ENCODE data around the gene CCDC127.
"Not testable (repeated sequence)": the region's sequence is repeated elsewhere in the genome, so short reads cannot be mapped to it uniquely, and the experiment has no call there.

CCDC127 gene

GRCh38 chr5:201672-202071, 16.3 kb downstream of the CCDC127 start:
- DNase-seq (ENCODE audit: low read depth): no peak
- H3K4me3 ChIP-seq (ENCODE audit: low read depth, low read length): no peak overlapping the region
- TF ChIP-seq, protein P1, sequence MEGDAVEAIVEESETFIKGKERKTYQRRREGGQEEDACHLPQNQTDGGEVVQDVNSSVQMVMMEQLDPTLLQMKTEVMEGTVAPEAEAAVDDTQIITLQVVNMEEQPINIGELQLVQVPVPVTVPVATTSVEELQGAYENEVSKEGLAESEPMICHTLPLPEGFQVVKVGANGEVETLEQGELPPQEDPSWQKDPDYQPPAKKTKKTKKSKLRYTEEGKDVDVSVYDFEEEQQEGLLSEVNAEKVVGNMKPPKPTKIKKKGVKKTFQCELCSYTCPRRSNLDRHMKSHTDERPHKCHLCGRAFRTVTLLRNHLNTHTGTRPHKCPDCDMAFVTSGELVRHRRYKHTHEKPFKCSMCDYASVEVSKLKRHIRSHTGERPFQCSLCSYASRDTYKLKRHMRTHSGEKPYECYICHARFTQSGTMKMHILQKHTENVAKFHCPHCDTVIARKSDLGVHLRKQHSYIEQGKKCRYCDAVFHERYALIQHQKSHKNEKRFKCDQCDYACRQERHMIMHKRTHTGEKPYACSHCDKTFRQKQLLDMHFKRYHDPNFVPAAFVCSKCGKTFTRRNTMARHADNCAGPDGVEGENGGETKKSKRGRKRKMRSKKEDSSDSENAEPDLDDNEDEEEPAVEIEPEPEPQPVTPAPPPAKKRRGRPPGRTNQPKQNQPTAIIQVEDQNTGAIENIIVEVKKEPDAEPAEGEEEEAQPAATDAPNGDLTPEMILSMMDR (IDR thresholded peaks at IDR 0.05; ENCODE audit: low read depth, low read length, missing control alignments): no peak

DNA sequence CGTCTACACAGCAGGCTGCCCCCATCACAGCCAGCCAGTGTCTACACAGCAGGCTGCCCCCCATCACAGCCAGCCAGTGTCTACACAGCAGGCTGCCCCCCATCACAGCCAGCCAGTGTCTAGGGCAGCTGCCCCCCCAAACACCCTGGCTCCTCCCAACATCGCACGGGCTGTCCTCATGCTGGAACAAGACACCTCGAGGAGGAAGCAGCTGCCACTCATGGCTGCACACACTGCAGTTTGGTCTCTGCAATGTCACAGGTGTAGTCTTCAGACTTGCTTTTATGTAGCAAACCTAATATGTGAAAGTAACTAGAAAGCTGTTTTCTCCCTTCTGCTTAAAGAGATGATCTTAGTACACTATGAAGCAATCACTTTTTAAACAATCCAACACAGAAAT, 17.0 kb downstream of the CCDC127 start:
- DNase-seq (ENCODE audit: low read depth): no peak
- no peak overlapping the region for H3K4me3 ChIP-seq (ENCODE audit: low read depth, low read length)
- TF ChIP-seq, protein P1 (IDR thresholded peaks at IDR 0.05; ENCODE audit: low read depth, low read length, missing control alignments): no peak

GRCh38 chr5:199950-200645, 17.9 kb downstream of the CCDC127 start:
- H3K4me3 ChIP-seq (ENCODE audit: low read depth, low read length): no peak overlapping the region
- DNase-seq (ENCODE audit: low read depth): no peak
- TF ChIP-seq, protein P1 (IDR thresholded peaks at IDR 0.05; ENCODE audit: low read depth, low read length, missing control alignments): no peak

DNA sequence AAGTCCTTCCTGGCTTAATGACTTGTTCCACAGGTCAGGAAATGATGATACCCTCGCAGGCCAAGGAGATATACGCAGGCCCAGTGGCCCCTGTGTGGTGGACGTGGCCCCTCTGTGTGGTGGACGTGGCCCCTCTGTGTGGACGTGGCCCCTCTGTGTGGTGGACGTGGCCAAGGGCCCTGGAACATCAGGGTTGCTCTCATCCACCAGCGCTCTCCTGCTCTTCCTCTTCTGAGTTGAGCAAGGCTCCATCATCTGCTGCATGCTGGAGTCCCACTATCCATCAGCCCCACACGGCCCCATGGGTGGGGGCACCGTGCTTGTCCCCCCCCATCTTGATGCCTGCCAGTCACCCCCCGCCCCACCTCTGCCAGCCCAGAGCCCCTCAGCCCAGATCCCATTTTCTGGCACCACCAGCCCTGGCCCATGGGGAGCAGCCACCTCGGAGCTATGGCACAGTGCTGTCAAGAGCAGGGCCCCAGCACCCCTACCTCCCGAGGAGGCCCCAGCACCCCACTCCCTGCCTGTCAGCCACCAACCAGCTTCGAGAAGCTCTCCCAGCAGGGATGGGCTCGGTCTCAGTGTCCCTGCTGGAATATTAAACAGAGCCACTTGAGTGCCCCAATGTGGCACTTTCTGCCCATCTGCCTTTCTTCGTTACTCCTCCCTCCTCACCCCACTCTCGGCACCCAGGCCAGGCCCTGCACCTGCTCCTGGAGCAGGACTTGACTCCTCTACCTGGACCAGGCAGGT, 18.6 kb downstream of the CCDC127 start:
- DNase-seq (ENCODE audit: low read depth): no peak
- no peak overlapping the region for H3K4me3 ChIP-seq (ENCODE audit: low read depth, low read length)
- TF ChIP-seq, protein P1 (IDR thresholded peaks at IDR 0.05; ENCODE audit: low read depth, low read length, missing control alignments): no peak

GRCh38 chr5:198516-199196, 19.3 kb downstream of the CCDC127 start:
- DNase-seq (ENCODE audit: low read depth): no peak
- no peak overlapping the region for H3K4me3 ChIP-seq (ENCODE audit: low read depth, low read length)
- TF ChIP-seq, protein P1 (IDR thresholded peaks at IDR 0.05; ENCODE audit: low read depth, low read length, missing control alignments): no peak

DNA sequence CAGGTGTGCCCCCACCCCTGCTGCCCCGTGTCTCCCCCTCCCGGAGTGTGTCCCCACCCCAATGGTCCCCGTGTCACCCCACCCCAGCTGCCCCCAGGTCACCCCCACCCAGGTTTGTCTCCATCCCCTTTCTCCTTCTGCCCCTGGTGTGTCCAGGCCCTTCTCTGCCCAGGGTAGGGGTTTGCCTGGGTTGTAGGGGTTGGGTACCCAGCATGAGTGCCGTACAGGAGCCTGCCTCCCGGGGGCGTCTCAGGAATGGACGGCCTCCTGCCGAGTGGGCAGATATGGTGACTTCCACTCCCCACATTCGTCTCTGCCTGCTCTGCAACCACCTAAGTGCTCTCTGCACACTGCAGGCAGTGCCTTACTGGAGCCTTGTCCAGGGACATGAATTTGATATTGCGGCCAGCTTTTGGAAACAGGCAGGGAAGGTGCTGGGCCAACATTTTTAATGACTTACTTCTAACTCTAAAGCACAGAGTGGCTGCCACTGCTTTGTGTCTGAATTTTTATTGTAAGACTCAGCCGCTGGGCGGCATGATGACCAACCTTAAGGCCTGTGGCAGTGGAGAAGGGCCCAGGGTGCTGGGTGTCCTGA, 20.0 kb downstream of the CCDC127 start:
- H3K4me3 ChIP-seq (ENCODE audit: low read depth, low read length): no peak overlapping the region
- TF ChIP-seq, protein P1 (IDR thresholded peaks at IDR 0.05; ENCODE audit: low read depth, low read length, missing control alignments): no peak
- no peak for DNase-seq (ENCODE audit: low read depth)

DNA sequence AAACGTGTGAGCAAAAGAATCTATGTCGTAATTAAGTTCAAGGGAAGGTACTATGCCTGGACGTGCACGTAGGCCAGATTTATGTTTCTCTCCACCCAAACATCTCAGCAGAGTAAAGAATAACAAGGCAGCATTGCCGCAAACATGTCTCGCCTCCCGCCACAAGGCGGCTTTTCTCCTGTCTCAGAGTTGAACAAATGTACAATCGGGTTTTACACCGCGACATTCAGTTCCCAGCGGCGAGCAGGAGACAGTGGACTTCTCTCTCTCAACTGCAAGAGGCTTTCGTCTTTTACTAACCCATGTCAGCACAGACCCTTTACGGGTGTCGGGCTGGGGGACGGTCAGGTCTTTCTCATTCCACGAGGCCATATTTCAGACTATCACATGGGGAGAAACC, 20.9 kb downstream of the CCDC127 start:
- not testable (repeated sequence) for DNase-seq (ENCODE audit: low read depth); H3K4me3 ChIP-seq (ENCODE audit: low read depth, low read length)
